Adrenal gland (tissue), 12 donors: Measurements from ENCODE around the gene ACOT11. TPM values are rescaled to one million over a fixed set of nuclear protein-coding genes. Genes with fewer than 3 reads are reported as not detected.

ENCODE experiments used
- DNase-seq, 7 donors: peaks; one replicate each; pipeline ENCODE4 v3.0.0-alpha.2; 2019 to 2020
- H3K27ac ChIP-seq, 5 donors: fragments of 200-600 bp; sonication (generic) in 4 of 5; 1 replicate in 3 of 5; 2 replicates in 2 of 5; pipeline versions ENCODE4 v1.5.1 to v1.8.0; 2016 to 2020; ENCODE audit warnings: mild to moderate bottlenecking in 1 of 5
- H3K27me3 ChIP-seq: fragments of 200-600 bp; 2 replicates; pipeline ENCODE4 v1.8.0; 2021
- H3K36me3 ChIP-seq, 2 donors: fragments of 200-600 bp; replicated peaks in 1 of 2; 1 replicate in 1 of 2; 2 replicates in 1 of 2; pipeline versions ENCODE4 v1.5.1 to v1.8.0; 2018 to 2022
- H3K4me1 ChIP-seq, 2 donors: fragments of 200-600 bp; replicated peaks in 1 of 2; 1 replicate in 1 of 2; 2 replicates in 1 of 2; pipeline versions ENCODE4 v1.5.1 to v1.8.0; 2018 to 2021
- H3K4me3 ChIP-seq, 4 donors: fragments of 200-600 bp; sonication (generic) in 3 of 4; one replicate each; pipeline ENCODE4 v1.5.1; 2016 to 2018
- H3K9me3 ChIP-seq, 3 donors: fragments of 200-600 bp; sonication (generic) in 1 of 3; replicated peaks in 1 of 3; 1 replicate in 2 of 3; 2 replicates in 1 of 3; pipeline versions ENCODE4 v1.5.1 to v1.8.0; 2016 to 2021
- CTCF ChIP-seq, 6 experiments: fragments of 450-650 bp in 4 of 6; fragments of 200-600 bp in 2 of 6; sonication (generic) in 1 of 6; IDR thresholded peaks; 1 replicate in 5 of 6; 2 replicates in 1 of 6; pipeline versions ENCODE4 v1.5.1 to v1.8.0; 2016 to 2021; ENCODE audit warnings: antibody characterized with exemption in 6 of 6, mild to moderate bottlenecking in 2 of 6, moderate library complexity in 1 of 6
- POLR2A ChIP-seq, 2 donors: fragments of 450-650 bp; IDR thresholded peaks; one replicate each; pipeline ENCODE4 v1.6.1; 2017; ENCODE audit warnings: antibody characterized with exemption in 2 of 2, mild to moderate bottlenecking in 2 of 2, moderate library complexity in 1 of 2
- WGBS, 4 donors: extraction: QIAGEN DNeasy Blood & Tissue Kit in 2 of 4; methylation state at CpG; one replicate each; pipeline versions ENCODE4 v1.1.5 to v1.1.7; 2013 to 2017; 5-methylcytosine and 5-hydroxymethylcytosine counted together
- intact Hi-C, 2 donors: fragments of 100-400 bp; cut with DNase I; formaldehyde crosslinking; loops; one replicate each; pipeline versions ENCODE4 v1.14.1 to v1.15.0; 2022 to 2023
- polyA plus RNA-seq, 3 donors: library from polyadenylated mRNA; stranded (reverse); fragments of 200-250 nt in 2 of 3; fragments of 350-450 nt in 1 of 3; fragmentation: Illumina TruSeq in 1 of 3; extraction: RNeasy Lipid Tissue Mini Kit (QIAGEN cat#74804) in 1 of 3; gene quantifications; one replicate each; pipeline ENCODE4 v1.2.3, GENCODE V29; 2013 to 2014
- total RNA-seq, 9 donors: library from RNA; depleted of rRNA in 4 of 9; stranded (reverse); fragments of >200 nt in 4 of 9; fragments of 120-200 nt in 1 of 9; fragmentation: NEBNext Ultra II Directional in 1 of 9; extraction: Animal tissue kit (Norgen Biotek cat#: 25700) in 1 of 9; gene quantifications; one replicate each; pipeline versions ENCODE4 v1.1.0 to v1.2.4, GENCODE V29; 2013 to 2023
- donor health status: healthy with polysubstance abuse.
- donor health status: Bipolar disorder and iron deficiency.
- donor health status: DM: yes; HTN: yes; CAD: no.
- donor health status: DM: no; HTN: no; CAD: no.
- donor health status: DM: no; HTN: no; CAD: no.
- donor health status: DM: yes; HTN: yes; CAD: no.

The ACOT11 gene
- total and polyA plus RNA-seq, 12 donors = 1.6 to 12.7 (median 9.1) TPM

DNA sequence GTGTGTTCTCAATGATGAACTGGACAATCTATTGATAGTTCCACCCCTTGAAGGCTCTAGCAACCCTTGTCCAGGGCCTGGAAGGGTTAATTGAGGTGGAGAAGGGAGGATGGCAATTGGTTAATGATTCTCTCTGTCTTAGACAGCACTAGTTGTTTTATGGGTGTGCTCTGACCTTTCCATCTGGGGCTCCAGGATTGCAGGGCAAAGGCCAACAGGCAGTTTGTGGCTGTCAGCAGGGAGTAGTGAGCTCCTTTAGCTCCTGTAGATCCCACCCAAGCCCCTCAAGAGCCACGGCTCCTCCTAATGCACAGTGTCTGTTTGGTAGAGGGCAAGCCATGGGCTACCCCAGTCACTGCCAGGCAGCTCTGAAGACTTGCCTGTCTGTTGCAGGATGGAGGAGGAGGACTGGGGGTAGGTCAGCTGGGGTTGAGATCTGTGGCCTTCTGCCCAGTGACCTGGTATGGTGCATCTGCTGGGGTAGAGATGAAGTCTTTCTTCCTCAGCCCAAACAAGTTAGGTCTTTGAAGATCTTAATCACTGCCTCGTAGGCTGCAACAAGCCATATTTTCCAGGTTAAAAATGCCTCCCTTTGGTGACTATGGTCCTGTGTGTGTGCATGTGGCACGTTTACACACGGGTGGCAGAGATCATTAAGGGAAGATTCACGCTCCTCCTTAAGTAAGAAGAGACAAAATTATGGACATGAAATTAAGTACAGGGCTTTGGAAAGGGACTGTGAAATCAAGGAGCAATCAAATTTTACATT is 101.3 kb downstream of the ACOT11 start:
- H3K9me3 ChIP-seq = peaks cover 0 to 4% (median 0%) of the 10 kb centered on the region in 3 donors
- no peaks in the 10 kb centered on the region for H3K27me3 ChIP-seq
- no peak for DNase-seq
- intact Hi-C loops = no loop called here
- no peak overlapping the region for H3K4me3 ChIP-seq
- H3K27ac ChIP-seq = no peak overlapping the region
- no peaks in the 10 kb centered on the region for H3K36me3 ChIP-seq
- TF ChIP-seq CTCF (IDR thresholded peaks at IDR 0.05) = no peak
- peaks cover 0 to 7% of the 10 kb centered on the region in 2 donors for H3K4me1 ChIP-seq
- 70 to 81% (median 75%) methylated on average over 4 to 5 of the region's 5 CpGs for WGBS, 4 donors

DNA sequence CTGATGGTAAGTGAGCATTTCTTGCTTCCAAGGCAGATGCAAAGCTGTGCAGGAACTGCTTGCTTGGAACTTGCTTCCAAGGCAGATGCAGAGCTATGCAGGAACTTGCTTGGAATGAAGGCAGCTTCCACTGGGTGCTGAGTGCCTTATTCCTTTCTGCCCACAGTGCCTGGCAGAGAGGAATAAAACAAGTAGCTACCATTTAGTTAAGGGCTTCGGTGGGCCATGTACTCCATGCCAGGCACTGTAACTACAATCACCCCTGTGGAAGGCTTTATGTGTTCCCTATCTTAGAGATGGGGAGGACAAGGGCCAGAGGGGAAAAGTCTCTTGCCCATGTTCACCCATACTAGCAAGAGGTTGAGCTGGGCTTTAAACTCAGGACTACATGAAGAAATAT is 101.9 kb downstream of the ACOT11 start:
- peaks cover 0 to 7% of the 10 kb centered on the region in 2 donors for H3K4me1 ChIP-seq
- intact Hi-C loops = no loop called here
- H3K27ac ChIP-seq = no peak overlapping the region
- no peaks in the 10 kb centered on the region for H3K36me3 ChIP-seq
- WGBS, 4 donors = 87 to 100% (median 89%) methylated on average over 1 of the region's 1 CpG
- no peaks in the 10 kb centered on the region for H3K27me3 ChIP-seq
- DNase-seq = no peak
- TF ChIP-seq CTCF (IDR thresholded peaks at IDR 0.05) (no peak), POLR2A (IDR thresholded peaks at IDR 0.05) (no peak)
- no peaks in the 10 kb centered on the region for H3K9me3 ChIP-seq
- H3K4me3 ChIP-seq = no peak overlapping the region

GRCh38 chr1:54650417-54650816 is 102.4 kb downstream of the ACOT11 start:
- H3K4me1 ChIP-seq = peaks cover 0 to 7% of the 10 kb centered on the region in 2 donors
- TF ChIP-seq POLR2A (IDR thresholded peaks at IDR 0.05) (no peak), CTCF (IDR thresholded peaks at IDR 0.05) (no peak)
- DNase-seq = no peak
- H3K27ac ChIP-seq = no peak overlapping the region
- WGBS, 4 donors = 84 to 92% (median 88%) methylated on average over 3 of the region's 3 CpGs
- no peaks in the 10 kb centered on the region for H3K27me3 ChIP-seq
- intact Hi-C loops = no loop called here
- no peaks in the 10 kb centered on the region for H3K36me3 ChIP-seq
- no peak overlapping the region for H3K4me3 ChIP-seq
- H3K9me3 ChIP-seq = no peaks in the 10 kb centered on the region

DNA sequence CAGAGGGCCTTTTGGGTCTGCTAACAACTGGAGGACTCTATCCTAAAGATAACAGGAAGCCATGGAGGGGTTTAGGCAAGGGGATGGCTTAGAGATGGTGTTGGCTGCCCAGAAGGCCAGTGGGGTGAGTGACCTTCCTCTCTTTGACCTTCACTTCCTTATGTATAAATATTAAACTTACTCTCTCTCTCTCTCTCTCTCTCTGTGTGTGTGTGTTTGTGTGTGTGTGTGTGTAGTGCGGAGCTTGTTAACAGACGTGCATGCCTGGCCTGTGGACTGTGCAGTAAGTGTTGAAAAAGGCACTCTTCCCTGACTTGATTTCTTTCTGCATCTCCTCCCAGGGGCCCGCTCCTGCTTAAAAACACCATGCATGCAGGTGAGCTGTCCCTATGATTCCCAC is 103.6 kb downstream of the ACOT11 start:
- no peak overlapping the region for H3K4me3 ChIP-seq
- H3K27ac ChIP-seq = no peak overlapping the region
- H3K36me3 ChIP-seq = no peaks in the 10 kb centered on the region
- TF ChIP-seq CTCF (IDR thresholded peaks at IDR 0.05) (no peak), POLR2A (IDR thresholded peaks at IDR 0.05) (no peak)
- H3K9me3 ChIP-seq = no peaks in the 10 kb centered on the region
- DNase-seq = no peak
- 62 to 78% (median 67%) methylated on average over 3 of the region's 3 CpGs for WGBS, 4 donors
- intact Hi-C loops = no loop called here
- H3K4me1 ChIP-seq = no peaks in the 10 kb centered on the region
- H3K27me3 ChIP-seq = no peaks in the 10 kb centered on the region
